Vagina (tissue), 2 donors: ENCODE results near the gene HTRA1.

Experiments
- POLR2AphosphoS5 ChIP-seq, 2 donors: sonication (generic); formaldehyde crosslinking; IDR thresholded peaks; one replicate each; pipeline ENCODE4 v1.9.0; 2017; ENCODE audit warnings: antibody characterized with exemption in 2 of 2, mild to moderate bottlenecking in 2 of 2, low read depth in 1 of 2; ENCODE audit not compliant: insufficient read depth in 1 of 2
- TF ChIP-seq, protein P1 (sequence below), 3 experiments: fragments of 450-650 bp in 2 of 3; fragments of 200-600 bp in 1 of 3; sonication (generic) in 1 of 3; IDR thresholded peaks; one replicate each; pipeline ENCODE4 v1.5.1; 2017 to 2019; ENCODE audit warnings: antibody characterized with exemption in 3 of 3, mild to moderate bottlenecking in 2 of 3, moderate library complexity in 2 of 3

DNA sequence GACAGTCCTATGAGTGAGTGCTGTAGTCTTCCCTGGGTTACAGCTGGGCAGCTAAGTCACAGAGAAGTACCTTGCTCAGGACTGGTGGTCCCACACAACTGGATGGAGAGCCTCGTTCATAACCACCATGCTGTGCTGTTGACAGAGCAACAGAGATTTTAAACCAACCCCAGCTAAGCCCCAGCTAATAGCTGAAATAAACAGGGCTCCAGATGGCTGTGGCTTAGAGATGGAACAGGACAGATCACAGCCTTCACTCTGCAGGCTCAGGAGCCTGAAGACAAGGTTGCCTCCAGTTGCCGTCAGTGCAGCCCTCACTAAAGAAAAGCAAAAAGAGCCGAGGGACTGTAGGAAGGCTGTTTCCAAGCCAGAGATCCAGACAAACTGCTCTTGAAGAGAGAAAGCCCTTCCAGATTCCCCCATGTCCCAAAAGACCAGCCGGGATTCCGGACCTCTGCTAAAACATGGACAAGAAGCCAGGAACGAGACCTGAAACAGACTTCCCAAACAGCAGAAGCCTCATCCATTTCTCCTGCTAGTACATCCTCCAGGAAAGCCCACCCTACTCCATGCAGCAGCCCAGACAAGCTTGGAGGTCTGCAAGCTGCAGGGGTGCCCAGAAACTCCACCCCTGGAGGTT lies 4.2 kb downstream of the HTRA1 start:
- TF ChIP-seq, protein P1, sequence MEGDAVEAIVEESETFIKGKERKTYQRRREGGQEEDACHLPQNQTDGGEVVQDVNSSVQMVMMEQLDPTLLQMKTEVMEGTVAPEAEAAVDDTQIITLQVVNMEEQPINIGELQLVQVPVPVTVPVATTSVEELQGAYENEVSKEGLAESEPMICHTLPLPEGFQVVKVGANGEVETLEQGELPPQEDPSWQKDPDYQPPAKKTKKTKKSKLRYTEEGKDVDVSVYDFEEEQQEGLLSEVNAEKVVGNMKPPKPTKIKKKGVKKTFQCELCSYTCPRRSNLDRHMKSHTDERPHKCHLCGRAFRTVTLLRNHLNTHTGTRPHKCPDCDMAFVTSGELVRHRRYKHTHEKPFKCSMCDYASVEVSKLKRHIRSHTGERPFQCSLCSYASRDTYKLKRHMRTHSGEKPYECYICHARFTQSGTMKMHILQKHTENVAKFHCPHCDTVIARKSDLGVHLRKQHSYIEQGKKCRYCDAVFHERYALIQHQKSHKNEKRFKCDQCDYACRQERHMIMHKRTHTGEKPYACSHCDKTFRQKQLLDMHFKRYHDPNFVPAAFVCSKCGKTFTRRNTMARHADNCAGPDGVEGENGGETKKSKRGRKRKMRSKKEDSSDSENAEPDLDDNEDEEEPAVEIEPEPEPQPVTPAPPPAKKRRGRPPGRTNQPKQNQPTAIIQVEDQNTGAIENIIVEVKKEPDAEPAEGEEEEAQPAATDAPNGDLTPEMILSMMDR (IDR thresholded peaks at IDR 0.05): no peak
- no peak for TF ChIP-seq POLR2AphosphoS5 (IDR thresholded peaks at IDR 0.05; ENCODE audit: insufficient read depth in 1 of 2, low read depth in 1 of 2)
